Mesodermal cell (in vitro differentiated cells): Measurements from ENCODE around the gene PNPLA3.

Source experiments
- H3K27ac ChIP-seq: 2 replicates; pipeline ENCODE4 v1.7.0; 2013; ENCODE audit warnings: mild to moderate bottlenecking, low read depth, low read length, moderate library complexity; ENCODE audit not compliant: severe bottlenecking
- H3K36me3 ChIP-seq: 2 replicates; pipeline ENCODE4 v1.7.1; 2013; ENCODE audit warnings: mild to moderate bottlenecking, low read length, moderate library complexity; ENCODE audit not compliant: control insufficient read depth, insufficient read depth
- H3K4me1 ChIP-seq: one replicate; pipeline ENCODE4 v1.7.1; 2013; ENCODE audit warnings: mild to moderate bottlenecking, low read length; ENCODE audit not compliant: insufficient read depth, control insufficient read depth, poor library complexity, severe bottlenecking
- H3K4me3 ChIP-seq: 2 replicates; pipeline ENCODE4 v1.7.0; 2013; ENCODE audit warnings: low read length, control low read depth, mild to moderate bottlenecking; ENCODE audit not compliant: insufficient read depth, poor library complexity, severe bottlenecking; ENCODE audit errors: extremely low read depth
- H3K9me3 ChIP-seq: 2 replicates; pipeline ENCODE4 v1.7.1; 2013; ENCODE audit warnings: mild to moderate bottlenecking, low read length, moderate library complexity; ENCODE audit not compliant: control insufficient read depth
- WGBS, 2 experiments: methylation state at CpG; one replicate each; pipeline ENCODE4 v1.1.5; 2013; ENCODE audit warnings: missing lambda C conversion rate in 2 of 2; ENCODE audit not compliant: insufficient coverage in 2 of 2; 5-methylcytosine and 5-hydroxymethylcytosine counted together

The PNPLA3 gene

GRCh38 chr22:43925433-43926348 lies 2.1 kb downstream of the PNPLA3 start:
- peak overlapping the region; percentile 62 for H3K27ac ChIP-seq
- WGBS, 2 experiments, result 41 to 70% methylated on average over 5 of the region's 6 CpGs

DNA sequence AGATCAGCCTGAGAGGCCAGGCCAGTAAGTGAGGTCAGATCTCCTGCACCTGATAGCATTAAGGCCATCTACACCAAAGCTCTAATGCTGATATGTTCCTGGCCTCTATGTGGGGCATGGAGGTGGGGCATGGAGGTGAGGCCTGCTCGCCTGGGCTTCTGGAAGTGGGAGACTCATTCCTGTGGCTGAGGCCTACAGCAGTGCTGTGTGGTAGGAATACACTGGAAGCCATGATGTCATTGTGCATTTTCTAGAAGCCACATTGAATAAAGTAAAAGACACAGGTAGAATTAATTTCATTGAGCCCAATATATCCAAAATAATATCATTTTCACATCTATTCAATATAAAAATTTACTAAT lies 2.7 kb downstream of the PNPLA3 start:
- 90% methylated on average over 1 of the region's 1 CpG; no CpG with 5 or more reads in 1 of the 2 experiments for WGBS, 2 experiments

More at GRCh38 chr22:43925433-43926348, 2.1 kb downstream of the PNPLA3 start:
- Histone ChIP-seq H3K4me3 (peak overlapping the region; percentile 90), H3K9me3 (no peaks in the 10 kb centered on the region), H3K36me3 (peaks cover 42% of the 10 kb centered on the region), H3K4me1 (peaks cover 34% of the 10 kb centered on the region)

GRCh38 chr22:43928468-43928867 lies 4.9 kb downstream of the PNPLA3 start:
- H3K27ac ChIP-seq, result no peak overlapping the region
- H3K4me3 ChIP-seq, result no peak overlapping the region
- no peaks in the 10 kb centered on the region for H3K9me3 ChIP-seq
- peaks cover 15% of the 10 kb centered on the region for H3K4me1 ChIP-seq
- peaks cover 68% of the 10 kb centered on the region for H3K36me3 ChIP-seq
- WGBS, 2 experiments, result 88 to 99% methylated on average over 5 of the region's 5 CpGs

More for the DNA sequence above, 2.7 kb downstream of the PNPLA3 start:
- Histone ChIP-seq H3K4me1 (peaks cover 31% of the 10 kb centered on the region), H3K9me3 (no peaks in the 10 kb centered on the region), H3K36me3 (peaks cover 47% of the 10 kb centered on the region), H3K4me3 (no peak overlapping the region), H3K27ac (no peak overlapping the region)

DNA sequence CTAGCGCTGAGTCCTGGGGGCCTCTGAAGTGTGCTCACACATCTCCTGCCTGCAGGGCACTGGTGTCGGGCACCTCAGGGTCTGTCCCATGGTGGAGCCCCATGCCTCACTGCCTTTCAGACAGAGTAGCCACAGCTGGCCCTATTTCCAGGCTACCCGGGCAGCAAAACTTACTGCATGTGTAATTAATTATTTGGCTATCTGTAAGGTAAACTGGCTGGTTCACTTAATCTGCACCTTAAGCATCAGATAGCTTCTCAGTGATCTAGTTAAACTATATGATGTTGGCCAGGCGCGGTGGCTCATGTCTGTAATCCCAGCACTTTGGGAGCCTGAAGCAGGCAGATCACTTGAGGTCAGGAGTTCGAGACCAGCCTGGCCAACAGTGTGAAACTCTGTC lies 5.3 kb downstream of the PNPLA3 start:
- 89 to 96% methylated on average over 5 to 6 of the region's 6 CpGs for WGBS, 2 experiments

GRCh38 chr22:43931771-43932170 lies 8.2 kb downstream of the PNPLA3 start:
- H3K27ac ChIP-seq, result no peak overlapping the region
- H3K9me3 ChIP-seq, result no peaks in the 10 kb centered on the region
- WGBS, 2 experiments, result 80 to 83% methylated on average over 4 of the region's 4 CpGs
- no peaks in the 10 kb centered on the region for H3K4me1 ChIP-seq
- H3K4me3 ChIP-seq, result no peak overlapping the region
- H3K36me3 ChIP-seq, result peaks cover 95% of the 10 kb centered on the region

More for the DNA sequence above, 5.3 kb downstream of the PNPLA3 start:
- Histone ChIP-seq H3K4me3 (no peak overlapping the region), H3K9me3 (no peaks in the 10 kb centered on the region), H3K4me1 (peaks cover 15% of the 10 kb centered on the region), H3K36me3 (peaks cover 73% of the 10 kb centered on the region), H3K27ac (no peak overlapping the region)

- 95 to 100% methylated on average over 5 to 6 of the region's 6 CpGs for whole genome bisulfite sequencing, 2 experiments
- no peak overlapping the region for H3K4me3 ChIP-seq
- H3K9me3 ChIP-seq, result no peaks in the 10 kb centered on the region
- no peak overlapping the region for H3K27ac ChIP-seq
- H3K4me1 ChIP-seq, result peaks cover 3% of the 10 kb centered on the region
- peaks cover 99% of the 10 kb centered on the region for H3K36me3 ChIP-seq
These were observed 17.8 kb downstream of the PNPLA3 start for GRCh38 chr22:43941449-43941848.

DNA sequence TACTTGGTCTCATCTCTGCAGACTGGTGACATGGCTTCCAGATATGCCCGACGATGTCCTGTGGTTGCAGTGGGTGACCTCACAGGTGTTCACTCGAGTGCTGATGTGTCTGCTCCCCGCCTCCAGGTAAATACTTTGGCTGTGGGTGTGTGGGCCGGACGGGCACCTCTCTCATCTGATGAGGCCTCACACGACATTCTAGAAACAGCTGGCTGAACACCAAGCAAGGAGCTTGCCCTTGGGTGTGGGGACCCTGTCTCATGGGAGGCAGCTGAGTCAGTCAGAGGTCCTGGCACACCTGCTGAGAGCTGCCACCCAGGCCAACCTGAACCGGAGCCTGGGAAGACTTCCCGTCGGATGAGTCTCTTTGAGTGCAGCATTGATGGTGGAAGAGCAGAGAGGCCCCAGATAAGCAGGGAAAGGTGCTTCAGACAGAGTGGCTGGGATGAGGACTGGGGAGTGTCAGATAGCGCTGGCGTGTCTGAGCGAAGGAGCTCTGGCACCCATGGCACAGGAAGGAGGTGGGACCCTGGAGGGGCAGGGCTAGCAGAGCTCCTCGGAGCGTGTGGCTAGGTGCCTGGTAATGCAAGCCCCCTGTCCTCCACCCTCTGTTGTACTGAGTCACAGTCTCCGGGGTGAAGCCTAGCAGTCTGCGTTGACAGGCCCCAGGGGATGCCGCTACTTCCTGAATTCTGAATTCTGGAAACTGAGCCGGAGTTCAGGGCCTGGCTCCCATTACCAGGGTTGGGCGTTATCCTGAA lies 21.2 kb downstream of the PNPLA3 start:
- peaks cover 3% of the 10 kb centered on the region for H3K4me1 ChIP-seq
- H3K36me3 ChIP-seq, result peaks cover 85% of the 10 kb centered on the region
- H3K27ac ChIP-seq, result peak overlapping the region; percentile 2
- no peaks in the 10 kb centered on the region for H3K9me3 ChIP-seq
- H3K4me3 ChIP-seq, result no peak overlapping the region
- 96 to 97% methylated on average over 20 of the region's 20 CpGs for WGBS, 2 experiments

GRCh38 chr22:43945632-43946383 lies 22.2 kb downstream of the PNPLA3 start:
- no peak overlapping the region for H3K4me3 ChIP-seq
- peaks cover 3% of the 10 kb centered on the region for H3K4me1 ChIP-seq
- WGBS, 2 experiments, result 58 to 67% methylated on average over 8 to 11 of the region's 12 CpGs
- H3K9me3 ChIP-seq, result no peaks in the 10 kb centered on the region
- peaks cover 75% of the 10 kb centered on the region for H3K36me3 ChIP-seq
- no peak overlapping the region for H3K27ac ChIP-seq

DNA sequence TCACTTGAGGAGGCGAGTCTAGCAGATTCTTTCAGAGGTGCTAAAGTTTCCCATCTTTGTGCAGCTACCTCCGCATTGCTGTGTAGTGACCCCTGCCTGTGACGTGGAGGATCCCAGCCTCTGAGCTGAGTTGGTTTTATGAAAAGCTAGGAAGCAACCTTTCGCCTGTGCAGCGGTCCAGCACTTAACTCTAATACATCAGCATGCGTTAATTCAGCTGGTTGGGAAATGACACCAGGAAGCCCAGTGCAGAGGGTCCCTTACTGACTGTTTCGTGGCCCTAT lies 22.7 kb downstream of the PNPLA3 start:
- Histone ChIP-seq H3K4me1 (peaks cover 3% of the 10 kb centered on the region), H3K27ac (no peak overlapping the region), H3K4me3 (no peak overlapping the region), H3K36me3 (peaks cover 70% of the 10 kb centered on the region), H3K9me3 (no peaks in the 10 kb centered on the region)
- WGBS, 2 experiments, result 89 to 94% methylated on average over 6 of the region's 7 CpGs

- peaks cover 44% of the 10 kb centered on the region for H3K36me3 ChIP-seq
- H3K9me3 ChIP-seq, result no peaks in the 10 kb centered on the region
- 94 to 96% methylated on average over 5 of the region's 12 CpGs for WGBS, 2 experiments
- no peak overlapping the region for H3K27ac ChIP-seq
- no peak overlapping the region for H3K4me3 ChIP-seq
- peaks cover 3% of the 10 kb centered on the region for H3K4me1 ChIP-seq
These were observed 25.3 kb downstream of the PNPLA3 start for GRCh38 chr22:43948836-43949406.
